Measurements from ENCODE around the gene CAPZA2. TPM values are rescaled to one million over a fixed set of nuclear protein-coding genes. Genes with fewer than 3 reads are reported as not detected.

The CAPZA2 gene
- total and polyA plus RNA-seq, 2 experiments from 2014 or later, result 49.1 to 106 TPM

GRCh38 chr7:116862951-116863670, 724 bp downstream of the CAPZA2 start:
- peaks cover 22% of the 10 kb centered on the region for H3K4me1 Mint-ChIP-seq
- H3K36me3 ChIP-seq (ENCODE audit: insufficient read depth), result no peaks in the 10 kb centered on the region
- ATAC-seq, result peak; percentile 74
- H3K36me3 Mint-ChIP-seq (ENCODE audit: low read depth), result no peaks in the 10 kb centered on the region
- no peaks in the 10 kb centered on the region for H3K9me2 ChIP-seq (ENCODE audit: insufficient read depth)
- H3K4me2 ChIP-seq, result peak overlapping the region; percentile 91
- H4K20me1 ChIP-seq (replicated peaks; ENCODE audit: insufficient read depth), result peaks cover 17% of the 10 kb centered on the region
- peaks cover 10% of the 10 kb centered on the region for H3K4me1 ChIP-seq (ENCODE audit: insufficient read depth)
- H2AFZ ChIP-seq, result no peak overlapping the region
- peak overlapping the region; percentile 96 for H3K4me3 Mint-ChIP-seq
- peak; percentile 52 for DNase-seq (ENCODE audit: low spot score)
- H3K27me3 ChIP-seq (ENCODE audit: insufficient read depth), result no peaks in the 10 kb centered on the region
- peak overlapping the region; percentile 82 for H3K27ac Mint-ChIP-seq
- peaks cover 52% of the 10 kb centered on the region for H3K79me2 ChIP-seq (replicated peaks; ENCODE audit: insufficient read depth)
- H3K27me3 Mint-ChIP-seq (ENCODE audit: insufficient read depth, low read depth, poor library complexity), result peaks cover 13% of the 10 kb centered on the region
- no peaks in the 10 kb centered on the region for H3F3A ChIP-seq (replicated peaks; ENCODE audit: low read depth)
- H3K27ac ChIP-seq (ENCODE audit: low read depth), result peak overlapping the region; percentile 85
- no peak for TF ChIP-seq ZNF114 (CRISPR knock-in tag; IDR thresholded peaks at IDR 0.05)
- TF ChIP-seq CTCF (conservative IDR thresholded peaks at IDR 0.05; ENCODE audit: low read depth in 2 of 2), result 0 out of 4 replicates have a peak, but pooled peaks of 1 of the 2 experiments have one; percentile 10
- H3K4me3 ChIP-seq, result peak overlapping the region; percentile 70
- no peaks in the 10 kb centered on the region for H3K9me3 Mint-ChIP-seq

- Histone ChIP-seq H3K27ac (ENCODE audit: low read depth) (no peak overlapping the region), H3K4me2 (peak overlapping the region; percentile 91), H3K36me3 (ENCODE audit: insufficient read depth) (no peaks in the 10 kb centered on the region), H2AFZ (no peak overlapping the region), H4K20me1 (replicated peaks; ENCODE audit: insufficient read depth) (peaks cover 26% of the 10 kb centered on the region), H3F3A (replicated peaks; ENCODE audit: low read depth) (no peaks in the 10 kb centered on the region), H3K27me3 (ENCODE audit: insufficient read depth) (no peaks in the 10 kb centered on the region), H3K4me1 (ENCODE audit: insufficient read depth) (peaks cover 10% of the 10 kb centered on the region), H3K4me3 (peak overlapping the region; percentile 70), H3K9me2 (ENCODE audit: insufficient read depth) (no peaks in the 10 kb centered on the region), H3K79me2 (replicated peaks; ENCODE audit: insufficient read depth) (peaks cover 61% of the 10 kb centered on the region)
- no peak for DNase-seq (ENCODE audit: low spot score)
- ATAC-seq, result no peak
- Mint-ChIP-seq H3K4me3 (peak overlapping the region; percentile 96), H3K27me3 (ENCODE audit: insufficient read depth, low read depth, poor library complexity) (peaks cover 8% of the 10 kb centered on the region), H3K4me1 (peaks cover 22% of the 10 kb centered on the region), H3K27ac (no peak overlapping the region), H3K36me3 (ENCODE audit: low read depth) (no peaks in the 10 kb centered on the region), H3K9me3 (no peaks in the 10 kb centered on the region)
- TF ChIP-seq EZH2 (IDR thresholded peaks at IDR 0.05; ENCODE audit: low read depth, unreplicated experiment) (no peak), ZNF114 (CRISPR knock-in tag; IDR thresholded peaks at IDR 0.05) (no peak), CREB1 (CRISPR knock-in tag; IDR thresholded peaks at IDR 0.05; ENCODE audit: low read depth) (no peak)
Observed at GRCh38 chr7:116863936-116864500, 1.6 kb downstream of the CAPZA2 start.

- no peak overlapping the region for H3K4me2 ChIP-seq
Observed at GRCh38 chr7:116871061-116871700, 8.8 kb downstream of the CAPZA2 start.

More at GRCh38 chr7:116871061-116871700, 8.8 kb downstream of the CAPZA2 start:
- peaks cover 12% of the 10 kb centered on the region; the same call in 2 of the 3 replicates for H3K36me3 Mint-ChIP-seq (ENCODE audit: low read depth)
- Histone ChIP-seq H3K4me3 (no peak overlapping the region), H3F3A (replicated peaks; ENCODE audit: low read depth) (no peaks in the 10 kb centered on the region), H3K4me1 (ENCODE audit: insufficient read depth) (peaks cover 20% of the 10 kb centered on the region), H2AFZ (no peak overlapping the region), H3K9me2 (ENCODE audit: insufficient read depth) (no peaks in the 10 kb centered on the region), H3K36me3 (ENCODE audit: insufficient read depth) (no peaks in the 10 kb centered on the region), H3K79me2 (replicated peaks; ENCODE audit: insufficient read depth) (peaks cover 100% of the 10 kb centered on the region), H4K20me1 (replicated peaks; ENCODE audit: insufficient read depth) (peaks cover 76% of the 10 kb centered on the region), H3K27ac (ENCODE audit: low read depth) (0 out of 2 replicates have a peak overlapping the region, but pooled peaks have one; percentile 56), H3K27me3 (ENCODE audit: insufficient read depth) (no peaks in the 10 kb centered on the region)
- TF ChIP-seq ZNF331 (CRISPR knock-in tag; IDR thresholded peaks at IDR 0.05; ENCODE audit: low read depth) (no peak), STAT1 (IDR thresholded peaks at IDR 0.05; ENCODE audit: unreplicated experiment) (no peak)
- no peak overlapping the region for H3K4me3 Mint-ChIP-seq
- H3K27me3 Mint-ChIP-seq (ENCODE audit: insufficient read depth, low read depth, poor library complexity), result peaks cover 1% of the 10 kb centered on the region
- H3K4me1 Mint-ChIP-seq, result peaks cover 26% of the 10 kb centered on the region
- no peaks in the 10 kb centered on the region for H3K9me3 Mint-ChIP-seq
- ATAC-seq (no peak), DNase-seq (ENCODE audit: low spot score) (no peak)
- H3K27ac Mint-ChIP-seq, result no peak overlapping the region; the same call in 1 of the 2 replicates

Data from GM23338 (cell line).